ENCODE data around the gene SNIP1. TPM values are rescaled to one million over a fixed set of nuclear protein-coding genes. Genes with fewer than 3 reads are reported as not detected.

SNIP1 gene
- total and polyA plus RNA-seq, 2 of the 8 experiments (the other 6 are each of a cell fraction or from before 2014, with no cell fraction given) = 3.7 to 15.7 TPM

- H3K27ac ChIP-seq (ENCODE audit: low read depth, low read length) = no peak overlapping the region
- ChIA-PET POLR2A (ENCODE audit: partially characterized antibody) (interaction anchor here (1.1 to 2.9 kb wide), 4 partner anchors 10 to 209 kb away, joined by 3 to 9 read pairs (median 3); partner anchors contain the start of gene CDCA8), CTCF (ENCODE audit: partially characterized antibody) (interaction anchor here (0.8 kb wide), 1 partner anchor 10 kb away, joined by 4 read pairs; no protein-coding TSS in a partner anchor)
- no peaks in the 10 kb centered on the region for H3K23me2 ChIP-seq (ENCODE audit: low read depth, low read length)
- H4K91ac ChIP-seq (replicated peaks; ENCODE audit: insufficient read length, low read length) = no peak overlapping the region
- no peak overlapping the region for H4K8ac ChIP-seq (ENCODE audit: extremely low read depth, insufficient read depth, low read length)
- no peak overlapping the region for H2BK5ac ChIP-seq (ENCODE audit: low read depth, low read length)
- no peak overlapping the region for H3K23ac ChIP-seq (ENCODE audit: insufficient read length)
- peaks cover 12% of the 10 kb centered on the region for H3K79me1 ChIP-seq (ENCODE audit: low read depth, low read length)
- no peak overlapping the region for H3K9ac ChIP-seq (replicated peaks in 1 of 4; ENCODE audit: extremely low read depth in 1 of 4, low read depth in 3 of 4, low read length in 3 of 4)
- FAIRE-seq (no peak), DNase-seq (ENCODE audit: low read depth in 1 of 2, low spot score in 2 of 2) (no peak)
- no peak overlapping the region for H2BK120ac ChIP-seq (replicated peaks; ENCODE audit: low read depth, low read length)
- H4K20me1 ChIP-seq (replicated peaks in 1 of 2; ENCODE audit: control insufficient read depth in 1 of 2, insufficient read depth in 2 of 2, low read length in 2 of 2) = peaks cover 0 to 3% of the 10 kb centered on the region in 2 experiments
- no peak overlapping the region for H3K4ac ChIP-seq (replicated peaks; ENCODE audit: insufficient read length, low read depth, low read length)
- no peak overlapping the region for H2BK15ac ChIP-seq (ENCODE audit: low read length)
- H3K4me3 ChIP-seq (ENCODE audit: extremely low read depth in 1 of 4, insufficient read depth in 2 of 4, low read depth in 3 of 4, low read length in 4 of 4) = no peak overlapping the region
- no peak overlapping the region for H3K14ac ChIP-seq (ENCODE audit: insufficient read length)
- TF ChIP-seq KDM4A (IDR thresholded peaks at IDR 0.05; ENCODE audit: low read depth, low read length, severe bottlenecking) (no peak), CEBPB (IDR thresholded peaks at IDR 0.05; ENCODE audit: low read depth, low read length) (no peak), SUZ12 (IDR thresholded peaks at IDR 0.05; ENCODE audit: low read length) (no peak), JUN (IDR thresholded peaks at IDR 0.05; ENCODE audit: low read depth, low read length) (no peak), HDAC2 (IDR thresholded peaks at IDR 0.05; ENCODE audit: borderline replicate concordance in 1 of 2, low read depth in 2 of 2, low read length in 2 of 2) (no peak), EP300 (IDR thresholded peaks at IDR 0.05; ENCODE audit: borderline replicate concordance in 1 of 2, low read depth in 2 of 2, low read length in 2 of 2) (no peak)
- no peak overlapping the region for H3K18ac ChIP-seq (ENCODE audit: extremely low read depth, low read length)
- H3K9me3 ChIP-seq (ENCODE audit: insufficient read depth in 2 of 2, low read depth in 1 of 2, low read length in 1 of 2) = no peaks in the 10 kb centered on the region
- no peak overlapping the region; a peak in 2 of 4 replicates for H3K4me2 ChIP-seq (ENCODE audit: insufficient read depth in 1 of 2, low read depth in 2 of 2, low read length in 2 of 2)
- H3K4me1 ChIP-seq (replicated peaks in 1 of 4; ENCODE audit: control insufficient read depth in 3 of 4, insufficient read depth in 4 of 4, low read length in 3 of 4) = no peaks in the 10 kb centered on the region; a peak in 1 of 7 replicates
- H2AK5ac ChIP-seq (ENCODE audit: low read depth, low read length) = no peak overlapping the region
- H2AFZ ChIP-seq (ENCODE audit: low read length) = no peak overlapping the region
- 0 out of 7 replicates have a peak, but pooled peaks cover 0 to 1% (median 0%) of the 10 kb centered on the region in 4 experiments for H3K27me3 ChIP-seq (replicated peaks in 1 of 4; ENCODE audit: control insufficient read depth in 3 of 4, extremely low read depth in 1 of 4, insufficient read depth in 3 of 4, low read length in 3 of 4)
- H2BK12ac ChIP-seq (ENCODE audit: low read depth, low read length) = no peak overlapping the region
- H2BK20ac ChIP-seq (ENCODE audit: low read length) = no peak overlapping the region
- 79% methylated on average over 6 of the region's 6 CpGs; no CpG with 5 or more reads in 1 of the 2 experiments for WGBS, 2 experiments (ENCODE audit: extremely low coverage in 1 of 2, insufficient coverage in 1 of 2, insufficient read length in 1 of 2, insufficient replicate concordance in 2 of 2, low coverage in 1 of 2, low lambda C conversion rate in 2 of 2, missing lambda C conversion rate in 1 of 2)
- peaks cover 22 to 42% of the 10 kb centered on the region in 2 experiments for H3K79me2 ChIP-seq (ENCODE audit: control insufficient read depth in 1 of 2, insufficient read depth in 2 of 2, low read length in 2 of 2)
- H3K36me3 ChIP-seq (ENCODE audit: control insufficient read depth in 2 of 4, insufficient read depth in 4 of 4, low read length in 3 of 4) = peaks cover 16 to 43% (median 38%) of the 10 kb centered on the region in 4 experiments
- H4K5ac ChIP-seq (ENCODE audit: insufficient read length, low read depth, low read length) = no peak overlapping the region
- no peak overlapping the region for H3K56ac ChIP-seq (replicated peaks; ENCODE audit: insufficient read length, low read depth, low read length)
These were observed 39.6 kb upstream of the SNIP1 start for GRCh38 chr1:37593726-37594125.
